Pulmonary artery endothelial cell (primary cell): Measurements from ENCODE around the gene CCDC197. TPM values are rescaled to one million over a fixed set of nuclear protein-coding genes. Genes with fewer than 3 reads are reported as not detected.

Experiments used
- total RNA-seq: library from RNA; depleted of rRNA; stranded (reverse); fragments of >200 nt; gene quantifications from 2 replicates; pipeline ENCODE4 v1.2.3, GENCODE V29; 2014

The CCDC197 gene
- total RNA-seq, 1 donor from 2014 or later: not detected

Other genes starting within 250 kb of the CCDC197 start
- not detected in 2 replicates for gene PRIMA1, start 208.8 kb upstream of the CCDC197 start, total RNA-seq
- not detected in 2 replicates for gene FAM181A, start 70.0 kb upstream of the CCDC197 start, total RNA-seq
- not detected in 2 replicates for gene ASB2, start 20.7 kb upstream of the CCDC197 start, total RNA-seq
- 0.53 and 1.3 TPM in 2 replicates for gene OTUB2, start 29.0 kb downstream of the CCDC197 start, total RNA-seq
- gene DDX24, start 83.9 kb downstream of the CCDC197 start, total RNA-seq: 110 and 150 TPM in 2 replicates
- 7.5 and 13.9 TPM in 2 replicates for gene IFI27L1, start 84.0 kb downstream of the CCDC197 start, total RNA-seq
- gene IFI27, start 113.4 kb downstream of the CCDC197 start, total RNA-seq: 317 and 506 TPM in 2 replicates
- gene IFI27L2, start 132.3 kb downstream of the CCDC197 start, total RNA-seq: 38.5 and 102 TPM in 2 replicates
- gene PPP4R4, start 177.0 kb downstream of the CCDC197 start, total RNA-seq: 0.04 TPM in 1 of 2 replicates, not detected in the other